HEK293 (cell line): ENCODE data around the gene CXADR.
"Not testable (repeated sequence)": the region's sequence is repeated elsewhere in the genome, so short reads cannot be mapped to it uniquely, and the experiment has no call there.

Experiments
- CTCF ChIA-PET: fragments of 350-600 bp; formaldehyde crosslinking; extraction: SDS; loops from one replicate; lab custom pipeline; 2021; ENCODE audit warnings: antibody characterized with exemption; lab: Yijun Ruan, JAX
- POLR2A ChIA-PET: fragments of 300-600 bp; formaldehyde crosslinking; extraction: SDS; loops from one replicate; lab custom pipeline; 2020; ENCODE audit warnings: antibody characterized with exemption, inconsistent platforms; lab: Yijun Ruan, JAX
- H3K27ac ChIP-seq: fragments of 200-500 bp; sonication (Bioruptor generic); 2 replicates; pipeline ENCODE4 v1.5.1; 2014; ENCODE audit warnings: low read depth, low read length, control low read depth, inconsistent platforms; ENCODE audit errors: extremely low read depth
- H3K36me3 ChIP-seq, 2 experiments: fragments of 200-500 bp in 1 of 2; sonication (Bioruptor generic) in 1 of 2; 1 replicate in 1 of 2; 2 replicates in 1 of 2; pipeline ENCODE4 v1.5.1; 2014 to 2017; ENCODE audit warnings: inconsistent platforms in 2 of 2, low read length in 2 of 2; ENCODE audit not compliant: control insufficient read depth in 2 of 2, insufficient read depth in 1 of 2
- H3K4me1 ChIP-seq: fragments of 200-500 bp; sonication (Bioruptor generic); 2 replicates; pipeline ENCODE4 v1.5.1; 2014; ENCODE audit warnings: mild to moderate bottlenecking, low read length, inconsistent platforms; ENCODE audit not compliant: control insufficient read depth, insufficient read depth
- H3K4me3 ChIP-seq: 2 replicates; pipeline ENCODE4 v1.5.1; 2011; ENCODE audit warnings: low read depth, mild to moderate bottlenecking, control low read depth, low read length, moderate library complexity
- H3K9me3 ChIP-seq: fragments of 200-500 bp; sonication (Bioruptor generic); 2 replicates; pipeline ENCODE4 v1.5.1; 2014; ENCODE audit warnings: low read depth, low read length, inconsistent platforms; ENCODE audit not compliant: control insufficient read depth, insufficient read depth
- GLIS1 ChIP-seq: fragments of 450-650 bp; formaldehyde crosslinking; IDR thresholded peaks from 2 replicates; pipeline ENCODE4 v1.5.1; 2016; ENCODE audit warnings: missing biosample characterization, missing genetic modification characterization
- PRDM2 ChIP-seq: fragments of 450-650 bp; formaldehyde crosslinking; IDR thresholded peaks from 2 replicates; pipeline ENCODE4 v1.5.1; 2016; ENCODE audit warnings: missing biosample characterization, missing genetic modification characterization, borderline replicate concordance
- SP7 ChIP-seq: fragments of 450-650 bp; formaldehyde crosslinking; IDR thresholded peaks from 2 replicates; pipeline ENCODE4 v1.5.1; 2016; ENCODE audit warnings: missing biosample characterization, missing genetic modification characterization
- ZNF2 ChIP-seq: fragments of 450-650 bp; formaldehyde crosslinking; IDR thresholded peaks from 2 replicates; pipeline ENCODE4 v1.5.1; 2016; ENCODE audit warnings: missing biosample characterization, missing genetic modification characterization
- ZNF211 ChIP-seq: fragments of 450-650 bp; formaldehyde crosslinking; IDR thresholded peaks from 2 replicates; pipeline ENCODE4 v1.5.1; 2016; ENCODE audit warnings: low read depth, missing biosample characterization, missing genetic modification characterization
- ZNF398 ChIP-seq: fragments of 450-650 bp; formaldehyde crosslinking; IDR thresholded peaks from 2 replicates; pipeline ENCODE4 v1.5.1; 2017; ENCODE audit warnings: missing biosample characterization, missing genetic modification characterization
- ZNF423 ChIP-seq: fragments of 450-650 bp; formaldehyde crosslinking; IDR thresholded peaks from 2 replicates; pipeline ENCODE4 v1.5.1; 2016; ENCODE audit warnings: missing biosample characterization, missing genetic modification characterization
- ZSCAN23 ChIP-seq: fragments of 450-650 bp; formaldehyde crosslinking; IDR thresholded peaks from 2 replicates; pipeline ENCODE4 v1.5.1; 2016; ENCODE audit warnings: missing biosample characterization, missing genetic modification characterization
- TF ChIP-seq, protein P1 (sequence below): fragments of 450-650 bp; formaldehyde crosslinking; IDR thresholded peaks from 2 replicates; pipeline ENCODE4 v1.5.1; 2016; ENCODE audit warnings: missing biosample characterization, missing genetic modification characterization
- TF ChIP-seq, protein P2 (sequence below): fragments of 450-650 bp; formaldehyde crosslinking; IDR thresholded peaks from 2 replicates; pipeline ENCODE4 v1.5.1; 2016; ENCODE audit warnings: missing biosample characterization, missing genetic modification characterization

Gene CXADR

DNA sequence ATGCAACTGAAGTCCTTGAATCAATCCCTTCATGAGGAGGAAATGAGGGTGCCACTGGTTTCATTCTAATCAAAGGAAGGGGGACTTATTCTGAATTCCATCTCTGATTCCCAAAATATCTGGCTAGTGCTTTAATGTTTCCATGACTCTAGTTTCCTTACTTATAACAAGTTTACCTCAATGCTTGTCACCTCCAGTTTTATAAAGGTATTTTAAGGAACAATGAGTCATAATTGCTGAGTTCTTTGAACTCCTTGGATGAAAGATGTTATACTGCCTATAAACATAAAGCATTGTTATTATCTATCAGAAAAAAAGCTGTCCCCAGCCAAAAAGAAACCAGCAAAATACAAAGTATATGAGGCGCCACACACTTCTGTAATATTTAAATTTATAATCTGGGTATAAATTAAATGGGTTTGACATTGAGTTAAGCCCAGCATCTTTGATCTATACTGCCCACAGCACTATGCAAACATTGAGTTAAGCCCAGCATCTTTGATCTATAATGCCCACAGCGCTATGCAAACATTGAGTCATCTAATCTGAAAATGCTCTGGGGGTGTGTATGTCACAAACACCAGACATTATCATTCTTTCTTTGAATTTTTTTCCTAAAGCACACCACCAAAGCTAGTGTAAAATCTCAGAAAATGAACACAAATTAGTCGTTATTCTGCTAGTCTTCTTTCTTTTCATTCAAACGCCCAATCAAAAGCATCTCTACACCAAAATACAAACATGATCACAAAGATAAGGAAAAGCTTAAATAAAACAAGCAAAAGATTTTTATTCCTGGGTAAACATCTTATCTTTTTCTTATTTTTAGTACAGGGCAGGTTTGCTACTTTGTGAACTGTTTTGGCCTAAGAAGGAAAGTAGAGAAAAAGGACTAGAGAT lies 11.5 kb upstream of the CXADR start (continued):
- TF ChIP-seq PRDM2 (tag by site-specific recombination) (no peak), ZNF398 (tag by site-specific recombination) (no peak)
- TF ChIP-seq, protein P1, sequence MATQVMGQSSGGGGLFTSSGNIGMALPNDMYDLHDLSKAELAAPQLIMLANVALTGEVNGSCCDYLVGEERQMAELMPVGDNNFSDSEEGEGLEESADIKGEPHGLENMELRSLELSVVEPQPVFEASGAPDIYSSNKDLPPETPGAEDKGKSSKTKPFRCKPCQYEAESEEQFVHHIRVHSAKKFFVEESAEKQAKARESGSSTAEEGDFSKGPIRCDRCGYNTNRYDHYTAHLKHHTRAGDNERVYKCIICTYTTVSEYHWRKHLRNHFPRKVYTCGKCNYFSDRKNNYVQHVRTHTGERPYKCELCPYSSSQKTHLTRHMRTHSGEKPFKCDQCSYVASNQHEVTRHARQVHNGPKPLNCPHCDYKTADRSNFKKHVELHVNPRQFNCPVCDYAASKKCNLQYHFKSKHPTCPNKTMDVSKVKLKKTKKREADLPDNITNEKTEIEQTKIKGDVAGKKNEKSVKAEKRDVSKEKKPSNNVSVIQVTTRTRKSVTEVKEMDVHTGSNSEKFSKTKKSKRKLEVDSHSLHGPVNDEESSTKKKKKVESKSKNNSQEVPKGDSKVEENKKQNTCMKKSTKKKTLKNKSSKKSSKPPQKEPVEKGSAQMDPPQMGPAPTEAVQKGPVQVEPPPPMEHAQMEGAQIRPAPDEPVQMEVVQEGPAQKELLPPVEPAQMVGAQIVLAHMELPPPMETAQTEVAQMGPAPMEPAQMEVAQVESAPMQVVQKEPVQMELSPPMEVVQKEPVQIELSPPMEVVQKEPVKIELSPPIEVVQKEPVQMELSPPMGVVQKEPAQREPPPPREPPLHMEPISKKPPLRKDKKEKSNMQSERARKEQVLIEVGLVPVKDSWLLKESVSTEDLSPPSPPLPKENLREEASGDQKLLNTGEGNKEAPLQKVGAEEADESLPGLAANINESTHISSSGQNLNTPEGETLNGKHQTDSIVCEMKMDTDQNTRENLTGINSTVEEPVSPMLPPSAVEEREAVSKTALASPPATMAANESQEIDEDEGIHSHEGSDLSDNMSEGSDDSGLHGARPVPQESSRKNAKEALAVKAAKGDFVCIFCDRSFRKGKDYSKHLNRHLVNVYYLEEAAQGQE (tag by site-specific recombination) = no peak

DNA sequence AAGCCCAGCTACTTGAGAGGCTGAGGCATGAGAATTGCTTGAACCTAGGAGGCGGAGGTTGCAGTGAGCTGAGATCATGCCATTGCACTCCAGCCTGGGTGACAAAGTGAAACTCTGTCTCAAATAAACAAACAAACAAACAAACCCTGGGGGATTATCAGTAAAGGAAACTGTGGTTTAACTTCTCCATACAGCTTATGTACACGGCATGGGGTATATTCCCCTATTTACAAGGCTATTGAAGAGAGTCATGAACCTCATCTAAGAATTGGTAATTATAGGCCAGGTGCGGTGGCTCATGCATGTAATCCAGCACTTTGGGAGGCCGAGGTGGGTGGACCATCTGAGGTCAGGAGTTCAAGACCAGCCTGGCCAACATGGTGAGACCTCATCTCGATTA lies 9.9 kb upstream of the CXADR start:
- not testable (repeated sequence) for H3K4me3 ChIP-seq, H3K27ac ChIP-seq, H3K9me3 ChIP-seq, H3K36me3 ChIP-seq
- POLR2A ChIA-PET = interaction anchor here (0.6 to 1.6 kb wide), 2 partner anchors 10 to 86 kb away, joined by 3 to 8 read pairs; no protein-coding TSS in a partner anchor
- CTCF ChIA-PET = interaction anchor here (0.7 to 2.5 kb wide), 2 partner anchors 9 to 83 kb away, joined by 3 to 13 read pairs; partner anchors contain the start of gene CXADR
- 0 out of 2 replicates have a peak, but pooled peaks have one; percentile 14 for TF ChIP-seq ZSCAN23 (tag by site-specific recombination)
- TF ChIP-seq SP7 = peak; percentile 81
- TF ChIP-seq GLIS1 (tag by site-specific recombination) = peak; percentile 93
- TF ChIP-seq, all 188 proteins: peak for 3; not testable (repeated sequence) for 185
- peaks cover 16% of the 10 kb centered on the region for H3K4me1 ChIP-seq

- no peaks in the 10 kb centered on the region for H3K9me3 ChIP-seq
- no peaks in the 10 kb centered on the region for H3K36me3 ChIP-seq
- no peak overlapping the region for H3K27ac ChIP-seq
- ChIA-PET POLR2A (no interaction called here), CTCF (no interaction called here)
- no peak overlapping the region for H3K4me3 ChIP-seq
- TF ChIP-seq, protein P2, sequence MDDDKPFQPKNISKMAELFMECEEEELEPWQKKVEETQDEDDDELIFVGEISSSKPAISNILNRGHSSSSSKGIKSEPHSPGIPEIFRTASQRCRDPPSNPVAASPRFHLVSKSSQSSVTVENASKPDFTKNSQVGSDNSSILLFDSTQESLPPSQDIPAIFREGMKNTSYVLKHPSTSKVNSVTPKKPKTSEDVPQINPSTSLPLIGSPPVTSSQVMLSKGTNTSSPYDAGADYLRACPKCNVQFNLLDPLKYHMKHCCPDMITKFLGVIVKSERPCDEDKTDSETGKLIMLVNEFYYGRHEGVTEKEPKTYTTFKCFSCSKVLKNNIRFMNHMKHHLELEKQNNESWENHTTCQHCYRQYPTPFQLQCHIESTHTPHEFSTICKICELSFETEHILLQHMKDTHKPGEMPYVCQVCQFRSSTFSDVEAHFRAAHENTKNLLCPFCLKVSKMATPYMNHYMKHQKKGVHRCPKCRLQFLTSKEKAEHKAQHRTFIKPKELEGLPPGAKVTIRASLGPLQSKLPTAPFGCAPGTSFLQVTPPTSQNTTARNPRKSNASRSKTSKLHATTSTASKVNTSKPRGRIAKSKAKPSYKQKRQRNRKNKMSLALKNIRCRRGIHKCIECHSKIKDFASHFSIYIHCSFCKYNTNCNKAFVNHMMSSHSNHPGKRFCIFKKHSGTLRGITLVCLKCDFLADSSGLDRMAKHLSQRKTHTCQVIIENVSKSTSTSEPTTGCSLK (tag by site-specific recombination) = no peak
- no peak for TF ChIP-seq ZNF211 (tag by site-specific recombination)
- no peak for TF ChIP-seq ZNF423
- no peak for TF ChIP-seq ZNF2 (tag by site-specific recombination)
- H3K4me1 ChIP-seq = peaks cover 4% of the 10 kb centered on the region
Observed at GRCh38 chr21:17506951-17507350, 5.9 kb upstream of the CXADR start.
